ENCODE measurements around the gene GIMAP8.

DNA sequence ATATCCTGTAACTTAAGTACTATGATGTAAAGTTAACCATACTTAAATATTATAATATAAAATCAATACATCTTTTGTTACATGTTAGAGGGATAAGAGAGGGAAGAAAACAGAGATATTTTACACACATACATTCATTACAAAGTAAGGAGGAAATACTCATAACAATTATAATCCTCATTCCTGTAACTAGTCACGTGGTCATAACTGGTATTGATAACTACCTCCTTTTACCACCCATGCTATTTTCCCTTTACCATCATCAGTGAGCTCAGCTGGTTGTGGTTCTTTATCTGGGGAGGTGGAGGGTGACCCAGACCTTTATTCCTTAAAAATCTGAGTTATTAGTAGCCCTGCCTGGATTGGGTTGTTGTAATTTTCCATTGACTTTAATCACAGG is 8.3 kb downstream of the GIMAP8 start:
- TF ChIP-seq, protein P1, sequence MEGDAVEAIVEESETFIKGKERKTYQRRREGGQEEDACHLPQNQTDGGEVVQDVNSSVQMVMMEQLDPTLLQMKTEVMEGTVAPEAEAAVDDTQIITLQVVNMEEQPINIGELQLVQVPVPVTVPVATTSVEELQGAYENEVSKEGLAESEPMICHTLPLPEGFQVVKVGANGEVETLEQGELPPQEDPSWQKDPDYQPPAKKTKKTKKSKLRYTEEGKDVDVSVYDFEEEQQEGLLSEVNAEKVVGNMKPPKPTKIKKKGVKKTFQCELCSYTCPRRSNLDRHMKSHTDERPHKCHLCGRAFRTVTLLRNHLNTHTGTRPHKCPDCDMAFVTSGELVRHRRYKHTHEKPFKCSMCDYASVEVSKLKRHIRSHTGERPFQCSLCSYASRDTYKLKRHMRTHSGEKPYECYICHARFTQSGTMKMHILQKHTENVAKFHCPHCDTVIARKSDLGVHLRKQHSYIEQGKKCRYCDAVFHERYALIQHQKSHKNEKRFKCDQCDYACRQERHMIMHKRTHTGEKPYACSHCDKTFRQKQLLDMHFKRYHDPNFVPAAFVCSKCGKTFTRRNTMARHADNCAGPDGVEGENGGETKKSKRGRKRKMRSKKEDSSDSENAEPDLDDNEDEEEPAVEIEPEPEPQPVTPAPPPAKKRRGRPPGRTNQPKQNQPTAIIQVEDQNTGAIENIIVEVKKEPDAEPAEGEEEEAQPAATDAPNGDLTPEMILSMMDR (IDR thresholded peaks at IDR 0.05) = no peak
- no peak for TF ChIP-seq POLR2A (IDR thresholded peaks at IDR 0.05)
